GM19467 (cell line): ENCODE measurements around the gene MMP17.
"Not testable (repeated sequence)": the region's sequence is repeated elsewhere in the genome, so short reads cannot be mapped to it uniquely, and the experiment has no call there.

Source experiments
- ATAC-seq: cut with Tn5 transposase; IDR thresholded peaks from one replicate; pipeline ENCODE4 v1.9.1; 2021; ENCODE audit warnings: mild to moderate bottlenecking, moderate library complexity; ENCODE audit not compliant: unreplicated experiment

MMP17 gene

DNA sequence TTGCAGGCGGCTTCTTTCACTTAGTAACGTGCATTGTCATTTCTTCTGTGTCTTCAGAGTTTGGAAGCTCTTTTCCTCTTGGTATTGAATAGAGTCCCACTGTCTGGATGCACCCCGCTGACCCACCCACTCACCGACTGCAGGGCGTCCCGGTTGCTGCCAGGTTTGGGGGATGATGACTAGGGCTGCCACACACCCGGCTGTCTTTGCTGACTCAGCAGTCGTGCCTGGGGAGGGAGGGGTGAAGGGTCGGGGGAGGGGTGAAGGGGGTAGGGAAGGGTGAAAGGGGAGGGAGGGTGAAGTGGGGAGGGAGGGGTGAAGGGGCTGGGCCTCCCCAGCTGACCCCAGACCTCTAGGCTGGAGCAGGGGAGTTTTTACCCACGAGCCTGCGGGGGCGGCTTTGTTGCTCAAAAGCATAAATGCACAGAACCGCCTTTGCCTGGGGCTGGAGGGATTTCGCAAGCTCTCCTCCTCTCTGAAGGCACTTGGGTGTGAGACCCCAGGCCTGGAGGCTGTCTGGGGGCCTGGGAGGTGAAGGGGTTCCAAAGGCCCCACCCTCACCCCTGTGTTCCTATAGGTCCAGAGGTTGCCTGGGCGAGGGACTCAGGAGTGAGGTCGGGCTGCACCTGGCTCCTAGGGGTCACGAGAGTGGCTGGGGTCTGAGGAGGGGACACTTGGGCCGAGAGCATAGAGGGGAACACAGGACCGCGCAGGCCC, 35.0 kb downstream of the MMP17 start:
- no peak for ATAC-seq

DNA sequence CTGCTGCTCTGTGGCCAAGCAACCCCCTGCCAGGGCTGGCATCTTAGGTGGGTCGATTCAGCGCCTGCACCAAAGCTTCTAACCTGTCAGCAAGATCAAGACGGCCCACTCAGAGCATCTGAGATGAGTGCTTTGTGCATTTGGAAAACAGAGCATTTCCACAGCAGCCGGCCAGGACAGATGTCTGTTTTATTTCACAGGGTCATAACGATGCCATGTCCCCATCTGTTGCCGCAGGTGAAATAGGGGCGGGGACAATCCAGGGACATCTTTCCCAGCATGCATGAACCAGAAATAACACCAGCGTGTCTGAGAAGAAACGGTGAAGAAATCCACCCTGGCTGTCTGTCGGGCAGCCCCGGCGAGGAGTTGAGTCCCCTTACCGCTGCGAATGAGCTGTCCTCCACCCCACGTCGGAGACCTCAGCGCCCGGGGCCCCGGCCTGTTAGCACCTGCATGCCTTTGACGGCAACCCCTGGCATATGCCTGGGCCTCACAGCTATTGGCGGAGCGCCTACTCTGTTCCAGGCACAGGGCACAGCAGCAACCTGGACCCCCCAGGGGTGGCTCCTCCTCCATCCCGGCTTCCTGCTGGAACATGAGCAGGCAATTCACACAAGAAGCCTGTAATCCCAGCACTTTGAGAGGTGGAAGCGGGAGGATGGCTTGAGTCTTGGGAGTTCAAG, 35.7 kb downstream of the MMP17 start:
- no peak for ATAC-seq

DNA sequence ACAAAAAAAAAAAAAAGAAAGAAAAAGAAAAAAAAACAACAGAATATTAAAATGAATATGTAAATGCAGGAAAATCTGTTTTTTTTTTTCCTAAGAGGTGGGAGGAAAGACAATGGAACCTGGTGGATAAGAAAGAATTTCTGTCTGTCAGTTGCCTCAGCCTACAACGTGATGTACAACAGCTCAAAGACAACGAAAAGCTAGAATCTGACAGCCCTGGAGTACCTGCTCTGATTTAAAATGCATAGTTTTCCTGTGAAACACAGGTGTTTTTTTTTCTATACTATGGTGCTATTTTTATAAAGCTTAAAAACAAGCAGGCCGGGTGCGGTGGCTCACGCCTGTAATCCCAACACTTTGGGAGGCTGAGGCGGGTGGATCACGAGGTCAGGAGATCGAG, 36.3 kb downstream of the MMP17 start:
- no peak for ATAC-seq

DNA sequence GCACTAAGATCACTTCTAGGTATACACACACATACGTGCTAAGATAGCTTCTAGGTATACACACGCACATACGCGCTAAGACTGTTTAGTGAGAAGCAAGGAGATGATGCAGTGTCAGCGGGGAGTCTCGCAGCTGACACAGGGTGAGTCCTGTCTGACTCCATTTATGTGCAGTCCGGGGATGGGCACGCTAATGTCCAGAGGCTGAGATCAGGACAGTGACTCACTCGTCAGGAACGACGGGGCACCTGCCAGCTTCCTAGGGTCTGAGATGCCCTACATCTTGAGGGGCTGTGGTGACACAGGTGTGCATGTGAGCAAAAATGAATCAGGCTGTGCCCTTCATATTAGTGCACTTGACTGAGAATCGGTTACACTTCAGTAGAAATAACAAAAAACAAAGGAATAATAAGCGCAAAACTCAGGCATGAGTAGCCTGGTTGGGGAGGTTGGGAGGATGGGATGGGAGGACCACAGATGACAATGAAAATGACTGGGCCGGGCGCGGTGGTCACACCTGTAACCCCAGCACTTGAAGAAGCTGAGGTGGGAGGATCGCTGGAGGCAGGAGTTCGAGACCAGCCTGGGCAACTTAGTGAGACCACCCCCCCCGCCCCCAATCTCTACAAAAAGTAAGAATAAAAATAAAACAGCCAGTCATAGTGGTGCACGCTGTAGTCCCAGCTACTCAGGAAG, 37.1 kb downstream of the MMP17 start:
- no peak for ATAC-seq

DNA sequence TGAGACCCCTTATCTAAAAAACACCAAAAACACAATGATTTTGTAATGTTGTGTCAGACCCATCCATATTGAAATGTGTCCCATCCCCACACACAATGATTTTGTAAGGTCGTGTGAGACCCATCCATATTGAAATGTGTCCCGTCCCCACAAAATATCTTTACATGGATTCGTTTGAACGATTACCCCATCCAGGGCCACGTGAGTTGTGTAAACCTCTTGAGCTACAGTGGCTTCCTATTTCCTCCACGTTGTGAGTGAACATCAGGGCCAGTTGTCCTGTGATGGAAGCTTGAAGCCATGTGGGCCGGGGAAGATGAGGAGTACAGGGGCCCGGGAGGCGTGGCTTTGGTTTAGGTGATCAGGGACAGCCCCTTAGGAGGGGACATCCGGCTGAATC, 39.3 kb downstream of the MMP17 start:
- no peak for ATAC-seq

DNA sequence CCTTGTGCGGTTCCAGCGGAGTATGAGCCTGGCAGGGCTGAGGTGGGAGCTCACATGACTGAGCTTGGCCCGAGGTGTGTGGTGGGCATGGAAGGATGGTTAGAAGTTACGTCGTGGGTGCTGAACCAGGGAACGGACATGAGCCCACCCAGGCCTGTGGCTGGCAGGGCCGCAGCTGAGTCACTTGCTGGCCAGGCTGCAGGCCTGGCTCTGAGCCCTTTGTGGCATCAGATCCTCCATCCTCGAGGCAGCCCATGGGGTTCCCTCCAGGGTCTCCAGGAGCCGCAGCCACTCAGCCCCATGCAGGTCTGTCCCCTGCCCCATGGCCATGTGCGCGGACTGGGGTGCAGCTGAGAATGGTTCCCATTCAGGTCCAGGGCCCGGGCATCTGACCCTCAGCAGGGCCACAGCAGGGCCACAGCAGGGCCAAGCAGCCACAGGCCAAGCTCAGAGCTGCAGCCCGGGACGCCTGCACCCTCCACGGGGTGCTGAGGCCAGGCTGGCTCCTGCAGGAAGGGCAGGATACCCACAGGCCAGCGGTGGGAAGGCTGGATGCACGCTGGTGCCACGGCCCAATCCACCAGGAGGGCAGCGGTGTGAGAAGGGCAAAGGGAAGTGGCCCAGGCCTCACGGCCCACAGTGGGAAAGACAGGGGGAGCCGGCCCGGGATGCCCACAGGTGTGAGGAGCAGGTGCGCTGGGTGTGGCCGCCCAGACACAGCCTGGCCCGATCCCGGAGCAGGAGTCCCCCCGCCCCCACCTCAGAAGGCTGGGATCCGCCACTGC, 39.9 kb downstream of the MMP17 start:
- ATAC-seq = no peak

DNA sequence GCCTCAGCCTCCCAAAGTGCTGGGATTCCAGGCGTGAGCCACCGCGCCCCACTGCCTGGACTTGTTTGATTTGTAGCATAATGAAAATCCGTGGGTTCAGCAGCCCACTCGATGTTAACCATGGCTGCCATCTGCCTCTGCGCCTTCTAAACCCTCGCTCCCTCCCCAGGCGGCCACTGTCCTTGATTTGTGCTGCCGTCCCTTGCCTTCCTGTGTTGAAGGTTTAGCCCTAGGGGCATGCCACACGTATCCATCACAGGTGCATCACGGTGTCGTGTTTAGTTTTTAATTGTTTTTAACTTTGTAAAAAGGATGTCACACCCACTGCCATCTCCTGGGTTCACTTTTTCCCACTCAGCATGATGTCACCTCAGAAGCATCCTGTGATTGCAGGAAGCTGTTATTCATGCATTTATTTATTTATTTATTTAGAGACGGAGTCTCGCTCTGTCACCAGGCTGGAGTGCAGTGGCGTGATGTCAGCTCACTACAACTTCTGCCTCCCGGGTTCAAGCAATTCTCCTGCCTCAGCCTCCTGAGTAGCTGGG, 41.8 kb downstream of the MMP17 start:
- ATAC-seq = no peak

DNA sequence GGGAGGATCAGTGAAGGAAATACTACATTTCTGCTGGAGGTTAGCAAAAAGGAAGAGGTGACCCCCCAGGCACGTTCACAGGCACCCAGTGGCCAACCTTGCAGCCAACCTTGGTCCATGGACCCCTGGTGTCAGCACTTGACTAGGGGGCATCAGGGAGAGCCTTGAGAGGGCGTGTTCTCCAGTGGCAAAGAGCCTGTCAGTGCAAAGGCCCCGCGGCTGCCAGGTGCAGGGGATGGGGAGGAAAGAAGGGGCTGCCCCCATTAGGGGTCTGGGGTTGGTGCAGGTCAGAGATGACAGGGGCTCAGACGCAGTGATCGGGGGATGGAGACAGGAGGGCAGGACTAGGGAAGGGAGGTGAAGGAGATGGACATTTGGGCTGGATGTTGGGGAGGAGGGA, 43.5 kb downstream of the MMP17 start:
- ATAC-seq = no peak

DNA sequence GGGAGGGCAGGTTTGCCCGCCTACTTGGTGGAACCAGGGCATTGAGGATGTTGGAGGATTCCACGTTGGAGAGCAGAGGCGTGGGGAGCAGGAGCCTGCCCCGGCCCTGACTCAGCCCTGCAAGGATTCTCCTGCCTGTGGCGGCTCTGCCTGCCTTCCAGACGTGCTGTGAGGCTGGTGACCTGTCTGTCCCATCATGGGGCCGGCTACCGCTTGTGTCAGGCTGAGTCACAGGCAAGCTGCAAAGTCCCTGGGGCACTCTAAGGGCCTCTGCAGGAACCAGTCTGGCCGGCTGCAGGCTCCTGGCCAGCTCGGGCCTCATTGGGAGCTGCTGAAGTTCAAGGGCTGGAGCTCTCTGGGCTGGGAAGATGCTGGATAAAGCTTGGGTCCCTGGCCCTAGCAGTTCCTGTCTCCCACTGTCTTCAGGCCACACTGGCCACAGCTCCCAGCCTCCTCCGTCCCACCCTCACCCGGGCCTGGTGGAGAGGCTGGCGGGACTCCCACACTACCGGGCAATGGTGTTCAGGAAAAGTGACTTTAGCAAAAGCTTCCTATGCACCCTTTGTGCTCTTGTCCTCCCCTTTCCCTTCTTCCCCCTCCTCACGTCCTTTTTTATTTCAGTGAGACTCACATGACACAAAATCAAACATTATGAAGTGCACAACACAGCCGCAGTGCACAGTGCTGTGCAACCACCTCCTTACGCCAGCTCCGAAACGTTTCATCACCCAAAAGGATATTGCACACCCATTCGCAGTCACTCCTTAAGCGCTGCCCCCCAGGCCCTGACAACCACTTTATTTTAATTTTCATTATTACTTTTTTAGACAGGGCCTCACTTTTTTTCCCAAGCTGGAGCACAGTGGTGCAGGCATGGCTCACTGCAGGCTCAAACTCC, 44.2 kb downstream of the MMP17 start:
- ATAC-seq = no peak

DNA sequence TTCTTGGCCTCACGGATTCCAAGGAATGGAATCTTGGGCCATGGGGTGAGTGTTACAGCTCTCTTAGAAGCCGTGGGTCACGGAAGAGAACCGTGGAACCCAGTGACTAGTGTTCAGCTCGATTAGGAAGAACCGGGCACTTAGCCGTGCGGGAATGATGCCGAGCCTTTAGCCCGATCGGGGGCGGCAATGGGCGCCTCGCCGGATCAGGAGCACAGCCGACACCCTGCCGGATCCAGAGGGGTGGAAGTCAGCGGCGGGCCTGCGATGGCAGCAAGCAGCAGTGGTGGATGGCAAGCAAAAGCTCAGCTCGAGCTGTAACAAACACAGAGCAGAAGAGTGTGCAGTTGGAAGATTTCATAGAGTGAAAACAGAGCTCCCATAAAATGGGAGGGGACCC, 45.1 kb downstream of the MMP17 start:
- no peak for ATAC-seq

DNA sequence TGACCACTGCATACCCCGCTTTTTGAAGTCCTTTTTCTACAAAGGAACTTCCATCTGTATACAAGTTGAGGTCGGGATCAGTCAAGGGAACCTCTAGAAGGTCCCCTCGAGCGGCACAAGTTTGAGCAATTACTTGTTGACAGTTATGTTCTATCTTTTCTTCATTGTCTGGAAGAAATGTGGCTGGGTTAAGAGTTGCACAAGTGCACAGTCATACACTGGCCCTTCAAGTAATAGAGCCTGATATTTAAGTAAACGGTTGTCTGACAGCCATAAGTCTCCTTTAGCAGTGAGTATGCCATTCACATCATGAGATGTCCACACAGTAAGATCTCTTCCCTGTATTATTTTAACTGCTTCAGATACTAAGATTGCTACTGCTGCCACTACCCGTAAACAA, 46.8 kb downstream of the MMP17 start:
- ATAC-seq = not testable (repeated sequence)

DNA sequence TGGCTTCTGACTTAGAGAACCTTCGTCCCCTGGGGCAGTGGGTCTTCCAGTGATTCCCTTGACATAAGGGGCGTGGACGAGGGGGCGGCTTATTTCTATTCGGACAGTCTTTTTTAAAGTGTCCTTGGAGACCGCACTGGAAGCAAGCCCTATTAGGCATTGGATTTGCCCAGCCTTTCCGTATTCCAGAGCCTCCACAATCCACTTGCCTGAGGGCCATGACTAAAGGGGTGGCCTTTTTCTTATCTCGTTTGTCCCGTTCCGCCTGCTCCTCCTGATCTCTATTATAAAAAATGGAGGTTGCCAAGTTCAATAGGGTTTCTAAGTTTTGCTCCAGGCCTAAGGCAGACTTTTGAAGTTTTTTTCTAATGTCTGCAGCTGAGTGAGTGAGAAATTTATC, 49.0 kb downstream of the MMP17 start:
- not testable (repeated sequence) for ATAC-seq

DNA sequence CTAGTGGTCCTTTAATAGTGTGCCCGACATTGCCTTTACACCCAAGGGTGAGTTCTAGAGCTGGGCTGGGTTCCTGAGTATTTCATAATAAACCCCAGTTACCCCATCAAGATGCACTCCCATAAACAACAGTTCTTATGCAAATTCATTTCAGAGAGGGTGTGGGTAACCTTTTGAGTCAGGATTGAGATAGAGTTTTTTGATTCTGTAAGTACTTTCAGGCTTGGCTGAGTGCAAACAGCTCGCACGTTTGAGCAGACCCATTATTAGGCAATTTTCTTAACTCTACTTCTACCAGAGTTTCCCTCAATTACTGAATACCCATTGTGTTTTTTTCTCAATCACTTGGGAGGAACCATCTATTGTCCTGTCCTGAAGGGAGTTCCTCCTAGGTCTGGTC, 50.2 kb downstream of the MMP17 start:
- not testable (repeated sequence) for ATAC-seq

DNA sequence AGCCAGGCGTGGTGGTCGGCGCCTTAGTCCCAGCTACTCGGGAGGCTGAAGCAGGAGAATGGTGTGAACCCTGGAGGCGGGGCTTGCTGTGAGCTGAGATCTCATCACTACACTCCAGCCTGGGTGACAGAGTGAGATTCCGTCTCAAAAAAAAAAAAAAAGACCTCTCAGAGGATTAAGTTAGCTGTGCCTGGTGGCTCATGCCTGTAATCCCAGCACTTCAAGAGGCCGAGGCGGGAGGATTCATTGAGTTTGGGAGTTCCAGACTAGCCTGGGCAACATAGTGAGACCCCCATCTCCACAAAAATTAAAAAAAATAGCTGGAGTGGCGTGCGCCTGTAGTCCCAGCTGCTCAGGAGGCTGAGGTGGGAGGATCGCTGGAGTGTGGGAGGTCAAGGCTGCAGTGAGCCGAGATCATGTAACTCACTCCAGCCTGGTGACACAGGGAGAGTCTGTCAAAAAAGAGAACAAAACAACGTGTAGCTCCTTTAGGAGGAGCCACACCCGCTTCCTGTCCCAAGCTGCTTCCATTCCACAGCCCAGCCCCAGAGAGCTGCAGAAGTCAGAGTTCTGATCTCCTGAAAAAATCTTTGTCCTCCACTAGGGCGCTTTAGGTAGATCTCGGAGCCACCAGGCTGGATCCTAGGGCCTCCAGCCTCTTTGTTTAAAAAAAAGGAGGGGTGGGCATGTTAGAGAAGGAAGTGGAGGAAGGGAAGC, 54.8 kb downstream of the MMP17 start:
- no peak for ATAC-seq

DNA sequence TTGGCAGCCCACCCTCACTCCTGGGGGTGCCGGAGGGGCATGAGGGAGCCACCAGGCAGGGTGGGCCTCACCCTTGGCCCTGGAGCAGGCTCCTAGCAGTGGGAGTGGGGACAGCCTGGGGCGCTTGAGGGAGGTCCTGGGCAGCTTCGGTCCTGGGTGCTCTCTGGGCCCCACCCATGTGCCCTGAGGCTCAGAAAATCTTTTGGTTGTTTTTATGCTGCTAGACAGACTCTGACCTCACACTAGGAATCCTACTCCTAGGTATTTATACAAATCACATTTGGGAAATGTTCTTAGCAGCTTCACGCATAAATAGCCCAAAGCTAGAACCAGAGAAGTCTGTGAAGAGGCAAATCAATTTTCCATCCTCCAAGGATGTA, 55.3 kb downstream of the MMP17 start:
- ATAC-seq = no peak

DNA sequence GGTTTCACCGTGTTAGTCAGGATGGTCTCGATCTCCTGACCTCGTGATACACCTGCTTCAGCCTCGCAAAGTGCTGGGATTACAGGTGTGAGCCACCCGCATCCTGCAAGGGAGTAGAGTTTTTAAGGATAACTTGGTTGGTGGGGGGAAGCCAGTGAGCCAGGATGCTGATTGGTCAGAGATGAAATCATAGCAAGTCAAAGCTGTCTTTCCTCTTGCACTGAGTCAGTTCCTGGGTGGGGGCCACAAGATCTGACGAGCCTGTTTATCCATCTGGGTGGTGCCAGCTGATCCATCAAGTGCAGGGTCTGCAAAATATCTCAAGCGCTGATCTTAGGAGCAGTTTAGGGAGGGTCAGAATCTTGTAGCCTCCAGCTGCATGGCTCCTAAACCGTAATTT, 56.9 kb downstream of the MMP17 start:
- not testable (repeated sequence) for ATAC-seq

DNA sequence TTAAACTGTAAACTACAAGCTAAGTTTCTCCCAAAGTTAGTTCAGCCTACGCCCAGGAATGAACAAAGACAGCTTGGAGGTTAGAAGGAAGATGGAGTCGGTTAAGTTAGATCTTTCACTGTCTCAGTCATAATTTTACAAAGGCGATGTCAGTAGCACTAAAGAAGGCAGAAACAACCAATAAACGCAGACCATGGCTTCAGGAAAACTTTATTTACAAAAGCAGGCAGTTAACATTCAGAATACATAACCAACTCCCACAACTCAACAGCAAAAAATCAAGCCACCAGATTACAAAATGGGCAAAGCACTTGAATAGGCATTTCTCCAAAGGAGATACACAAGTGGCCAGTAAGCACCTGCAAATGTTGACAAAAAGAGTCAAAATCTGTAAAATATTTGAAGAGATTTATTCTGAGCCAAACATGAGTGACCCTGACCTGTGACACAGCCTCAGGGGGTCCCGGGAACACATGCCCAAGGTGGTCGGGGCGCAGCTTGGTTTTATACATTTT, 57.4 kb downstream of the MMP17 start:
- ATAC-seq = no peak

DNA sequence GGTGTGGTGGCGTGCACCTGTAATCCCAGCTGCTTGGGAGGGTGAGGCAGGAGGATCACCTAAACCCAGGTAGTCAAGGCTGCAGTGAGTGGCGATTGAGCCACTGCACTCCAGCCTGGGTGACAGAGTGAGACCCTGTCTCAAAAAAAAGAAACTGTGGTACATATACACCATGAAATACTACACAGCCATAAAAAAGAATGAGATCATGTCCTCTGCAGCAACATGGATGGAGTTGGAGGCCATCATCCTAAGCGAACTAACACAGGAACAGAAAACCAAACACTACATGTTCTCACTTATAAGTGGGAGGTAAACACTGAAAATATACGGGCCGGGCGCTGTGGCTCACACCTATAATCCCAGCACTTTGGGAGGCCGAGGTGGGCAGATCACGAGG, 63.5 kb downstream of the MMP17 start:
- ATAC-seq = not testable (repeated sequence)
